Measurements from ENCODE around the gene ASB6.

GRCh38 chr9:129596541-129597331 is 45.2 kb downstream of the ASB6 start:
- no peak for TF ChIP-seq CTCF (conservative IDR thresholded peaks at IDR 0.05; ENCODE audit: low read length)
- no peak for TF ChIP-seq EZH2phosphoT487 (IDR thresholded peaks at IDR 0.05; ENCODE audit: borderline replicate concordance, low read depth, low read length)
